HUES6 (cell line): ENCODE measurements around the gene EFNB1.

Experiments
- H3K27ac ChIP-seq: 2 replicates; pipeline ENCODE4 v1.7.0; 2013; ENCODE audit warnings: low read depth, mild to moderate bottlenecking, low read length, inconsistent platforms
- H3K27me3 ChIP-seq: 2 replicates; pipeline ENCODE4 v1.6.1; 2013; ENCODE audit warnings: low read length; ENCODE audit not compliant: control insufficient read depth, insufficient read depth
- H3K36me3 ChIP-seq: 2 replicates; pipeline ENCODE4 v1.6.1; 2013; ENCODE audit warnings: low read length; ENCODE audit not compliant: control insufficient read depth, insufficient read depth
- H3K4me1 ChIP-seq: 2 replicates; pipeline ENCODE4 v1.6.1; 2013; ENCODE audit warnings: low read length; ENCODE audit not compliant: control insufficient read depth, insufficient read depth
- H3K4me3 ChIP-seq: 2 replicates; pipeline ENCODE4 v1.5.1; 2013; ENCODE audit warnings: low read depth, low read length
- H3K9ac ChIP-seq: one replicate; pipeline ENCODE4 v1.6.1; 2013; ENCODE audit warnings: mild to moderate bottlenecking, low read length
- H3K9me3 ChIP-seq: 2 replicates; pipeline ENCODE4 v1.6.1; 2013; ENCODE audit warnings: low read depth, low read length; ENCODE audit not compliant: control insufficient read depth, insufficient read depth

The EFNB1 gene

DNA sequence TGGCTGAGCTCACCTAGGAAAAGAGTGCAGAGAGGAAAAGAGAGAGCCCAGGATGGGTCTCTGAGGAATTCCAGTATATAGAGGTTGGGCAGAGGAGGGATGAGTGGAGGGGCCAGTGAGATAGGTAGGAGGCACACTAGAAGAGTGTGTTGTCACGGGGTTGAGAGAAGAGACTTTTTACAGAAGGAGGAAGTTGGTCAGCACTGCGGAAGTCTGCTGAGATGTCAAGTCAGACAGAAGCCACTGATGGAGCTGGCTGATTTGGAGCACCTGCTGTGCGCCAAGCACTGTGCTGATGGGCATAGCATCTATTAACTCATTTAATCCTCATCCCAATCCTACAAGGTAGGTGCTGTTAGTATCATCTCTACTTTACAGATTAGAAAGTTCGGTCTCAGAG, 60.4 kb downstream of the EFNB1 start:
- H3K9ac ChIP-seq, result no peak overlapping the region
- H3K27ac ChIP-seq, result no peak overlapping the region
- no peaks in the 10 kb centered on the region for H3K9me3 ChIP-seq
- no peak overlapping the region for H3K4me3 ChIP-seq
- H3K36me3 ChIP-seq, result no peaks in the 10 kb centered on the region
- H3K27me3 ChIP-seq, result peaks cover 85% of the 10 kb centered on the region
- H3K4me1 ChIP-seq, result peaks cover 21% of the 10 kb centered on the region; the same call in 1 of the 2 replicates
